Raji (cell line): Measurements from ENCODE around the gene CBFA2T3.

Source experiments
- POLR2A ChIP-seq: IDR thresholded peaks from 2 replicates; pipeline ENCODE4 v1.6.1; 2011; ENCODE audit warnings: low read depth, low read length, control low read depth; ENCODE audit not compliant: insufficient read depth

Gene CBFA2T3

DNA sequence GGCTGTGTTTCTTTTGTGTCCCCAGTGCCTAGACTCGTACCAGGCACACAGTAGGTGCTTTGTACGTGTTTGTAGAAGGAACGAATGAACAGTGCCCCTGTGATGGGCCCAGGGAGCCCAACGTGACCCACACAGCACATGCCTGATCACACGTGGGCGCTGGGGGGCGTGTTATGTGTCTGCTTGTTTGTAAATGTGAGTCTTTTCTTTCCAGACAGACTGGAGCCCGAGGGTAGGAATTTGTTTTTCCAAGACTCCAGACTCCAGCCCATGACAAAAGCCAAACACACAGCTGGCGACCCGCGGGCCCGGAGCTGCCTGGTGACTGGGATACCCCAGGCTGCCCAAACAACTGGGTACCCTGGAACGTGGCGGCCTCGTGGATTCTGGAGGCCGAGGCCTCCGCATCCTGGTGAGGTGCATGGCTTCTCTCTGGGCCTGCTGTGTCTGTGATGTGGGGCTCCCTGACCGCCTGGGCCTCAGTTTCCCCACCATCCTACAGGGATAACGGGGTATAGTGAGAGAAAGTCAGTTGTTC is 14.9 kb upstream of the CBFA2T3 start:
- TF ChIP-seq POLR2A = no peak

DNA sequence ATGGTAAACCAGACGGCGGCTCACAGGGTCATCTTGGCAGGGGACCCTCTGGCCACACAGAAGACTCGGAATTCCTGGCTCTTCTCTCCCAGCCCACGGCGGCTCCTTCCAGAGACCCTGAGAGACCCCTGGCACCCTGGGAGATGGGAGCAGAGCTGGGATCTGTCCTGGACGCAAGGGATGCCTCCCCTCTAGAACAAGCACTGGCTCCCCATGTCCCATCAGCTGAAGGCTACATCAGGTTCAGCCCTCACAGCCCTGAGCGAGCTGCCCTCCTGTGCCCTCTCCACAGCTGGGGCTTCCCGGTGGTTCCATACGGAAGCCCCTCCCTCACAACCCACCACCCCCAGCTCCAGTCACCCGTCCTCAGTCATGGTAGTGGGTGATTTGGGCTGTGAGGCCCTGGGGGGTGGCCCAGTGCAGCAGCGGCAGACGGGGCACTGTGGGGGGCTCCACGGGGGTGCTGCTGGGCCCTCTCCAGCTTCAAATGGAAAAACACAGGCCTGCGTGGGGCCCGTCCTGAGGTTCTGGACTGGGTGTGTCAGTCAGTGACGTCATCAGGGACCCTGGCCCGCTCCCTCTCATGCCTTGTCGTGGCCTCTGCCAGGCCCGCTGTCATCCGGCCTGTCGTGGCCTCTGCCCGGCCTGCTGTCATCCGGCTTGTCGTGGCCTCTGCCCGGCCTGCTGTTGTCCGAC is 13.0 kb upstream of the CBFA2T3 start:
- TF ChIP-seq POLR2A = no peak

DNA sequence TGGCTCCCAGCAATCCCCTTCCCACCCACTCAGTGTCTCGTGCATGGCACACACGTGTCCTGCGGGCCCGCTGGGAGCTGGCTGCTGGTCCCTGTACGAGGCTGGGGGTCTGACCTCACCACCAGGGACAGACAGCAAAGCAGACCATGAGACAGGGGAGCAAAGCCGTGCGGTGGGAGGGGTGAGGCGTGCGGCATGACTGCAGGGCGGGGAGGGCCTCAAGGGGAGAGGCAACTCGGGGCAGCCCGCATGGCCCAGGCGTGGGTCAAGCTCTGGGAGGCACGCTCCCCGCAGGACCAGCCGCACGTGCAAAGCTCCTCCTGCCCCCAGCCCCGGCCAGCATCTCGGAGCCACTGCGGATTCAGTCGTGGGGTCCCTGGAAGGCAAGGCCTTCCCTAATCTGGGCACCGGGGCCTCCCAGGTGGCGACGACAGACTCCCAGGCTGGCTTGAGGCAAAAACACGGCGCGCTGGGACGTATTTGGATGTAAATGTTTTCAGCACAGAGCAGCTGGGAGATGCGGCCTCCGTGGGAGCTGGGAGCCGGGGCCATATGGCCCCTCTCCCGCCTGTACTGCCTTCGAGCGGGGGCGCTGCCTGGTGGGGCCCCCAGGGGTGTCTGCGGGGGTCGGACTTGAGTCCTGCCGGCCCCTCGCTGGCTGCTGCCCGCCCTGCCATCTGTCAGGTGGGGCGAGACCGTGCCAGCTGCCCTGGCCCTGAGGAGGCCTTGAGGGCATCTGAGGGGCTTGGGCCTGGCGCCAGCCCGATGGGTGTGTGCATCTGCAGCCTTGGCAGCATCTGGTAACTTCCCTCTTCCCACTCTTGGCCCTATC is 12.2 kb upstream of the CBFA2T3 start:
- no peak for TF ChIP-seq POLR2A

DNA sequence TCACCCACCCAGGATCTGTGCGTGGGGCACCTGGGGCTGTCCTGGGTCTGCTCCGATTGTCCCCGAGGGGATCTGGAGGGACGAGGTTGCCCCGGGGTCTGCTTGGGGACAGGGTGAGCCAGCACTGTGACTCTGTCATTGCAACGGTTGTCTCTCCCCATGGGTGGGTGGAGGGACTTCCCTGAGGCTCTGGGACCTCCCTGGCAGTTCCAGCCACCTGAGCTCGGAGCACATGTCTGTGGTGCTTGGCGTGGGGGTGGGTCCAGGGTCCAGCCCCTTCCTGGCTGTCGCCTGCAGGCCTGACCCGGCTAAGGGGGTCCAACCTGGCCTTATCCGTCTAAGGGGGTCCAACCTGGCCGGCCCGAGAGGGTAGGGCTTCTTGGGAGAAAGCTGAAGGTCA is 8.5 kb upstream of the CBFA2T3 start:
- no peak for TF ChIP-seq POLR2A

DNA sequence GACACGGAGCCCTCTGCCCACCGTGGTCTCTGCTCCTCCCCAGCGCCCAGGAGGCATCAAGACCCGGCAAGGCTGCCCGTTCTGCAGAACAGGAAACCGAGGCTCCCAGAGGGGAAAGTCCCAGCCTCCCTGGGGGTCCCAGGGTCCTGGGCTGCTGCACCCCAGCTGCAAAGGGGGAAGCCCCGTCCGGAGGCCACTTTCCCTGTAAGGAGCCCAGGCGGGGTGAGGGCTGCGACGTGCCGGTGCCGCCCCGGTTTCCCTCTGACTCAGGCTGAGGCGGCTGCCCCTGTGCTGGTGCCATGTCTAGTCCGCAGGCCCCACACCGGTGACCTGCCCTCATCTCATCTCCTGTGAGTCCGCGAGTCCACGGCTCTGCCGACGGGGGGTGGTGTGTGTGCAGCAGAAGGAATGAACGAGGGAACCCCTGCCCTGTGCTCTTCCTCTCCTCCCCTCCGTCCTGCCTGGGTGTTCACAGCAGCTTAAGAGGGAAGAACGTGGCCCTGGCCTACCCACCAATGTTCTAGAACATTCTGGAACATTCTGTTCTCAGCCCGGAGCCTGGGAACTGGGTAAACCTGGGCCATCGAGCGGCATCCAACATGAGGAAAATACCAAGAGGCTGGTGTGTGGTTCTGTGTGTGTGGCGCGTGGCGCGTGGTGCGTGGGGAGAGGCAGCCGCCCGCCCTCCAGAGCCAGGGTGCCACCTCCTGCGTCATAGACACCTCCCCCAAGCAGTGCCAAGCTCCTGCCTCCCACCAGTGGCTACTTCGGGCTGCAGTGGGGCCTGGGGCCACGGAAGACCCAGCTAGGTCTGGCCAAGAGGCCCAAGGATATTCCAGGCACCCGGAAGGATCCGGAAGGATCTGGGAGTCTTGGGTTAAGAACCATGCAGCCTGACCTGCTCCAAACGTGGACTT is 7.0 kb upstream of the CBFA2T3 start:
- TF ChIP-seq POLR2A = no peak

DNA sequence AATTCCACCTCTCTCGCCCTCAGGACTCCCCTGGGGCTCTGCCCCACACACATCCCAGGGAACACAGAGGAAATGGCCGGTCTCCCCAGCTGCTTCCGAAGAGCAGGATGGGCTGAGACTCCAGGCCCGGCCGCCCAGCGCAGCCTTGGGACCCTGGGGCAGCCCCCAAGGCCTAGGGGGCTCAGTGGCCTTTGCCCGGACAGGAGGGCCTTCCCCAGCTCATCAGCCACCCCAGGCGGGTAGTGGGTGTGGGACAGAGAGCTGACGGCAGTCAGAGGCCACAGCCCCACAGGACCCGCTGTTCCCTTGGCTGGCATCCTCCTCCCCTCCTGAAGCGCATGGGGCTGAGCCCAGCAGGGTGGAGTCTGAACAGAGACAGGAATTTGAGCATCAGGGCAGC is 6.2 kb upstream of the CBFA2T3 start:
- no peak for TF ChIP-seq POLR2A

DNA sequence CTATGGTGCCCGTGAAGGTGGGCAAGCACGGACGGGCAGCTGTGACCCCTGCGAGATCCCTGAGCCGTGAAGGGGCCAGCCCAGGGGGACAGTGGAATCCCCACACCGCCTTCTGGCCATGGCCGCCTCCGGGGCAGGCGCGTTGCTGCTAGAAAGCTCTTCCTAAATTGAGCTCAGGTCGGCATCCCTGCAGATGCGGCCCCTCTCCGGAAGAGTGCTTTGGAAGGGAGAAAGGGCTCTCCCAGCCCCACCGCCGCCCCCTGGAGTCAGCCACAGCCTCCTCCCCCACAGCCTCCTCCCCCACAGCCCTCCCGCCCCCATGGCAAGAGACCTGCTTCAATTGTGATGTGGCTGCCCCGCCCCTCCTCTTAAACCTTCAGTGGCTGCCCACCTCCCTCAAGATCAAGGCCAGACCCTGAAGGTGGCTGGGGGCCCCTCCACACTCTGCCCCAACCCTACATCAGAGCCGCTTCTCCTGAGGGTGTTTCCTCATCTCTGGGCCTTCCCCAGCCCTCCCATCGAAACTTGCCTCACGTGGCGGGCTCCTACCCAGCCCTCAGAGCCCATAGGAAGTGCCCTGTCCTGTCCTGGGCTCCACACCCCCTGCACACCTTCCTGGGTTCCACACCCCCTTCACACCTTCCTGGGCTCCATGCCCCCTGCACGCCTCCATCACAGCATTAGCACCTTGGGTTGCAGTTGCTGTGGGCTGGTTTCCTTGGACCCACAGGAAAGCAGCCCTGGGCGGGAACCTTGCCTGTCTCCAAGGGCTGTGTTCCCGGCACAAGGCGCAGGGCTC is 5.5 kb upstream of the CBFA2T3 start:
- TF ChIP-seq POLR2A = no peak

DNA sequence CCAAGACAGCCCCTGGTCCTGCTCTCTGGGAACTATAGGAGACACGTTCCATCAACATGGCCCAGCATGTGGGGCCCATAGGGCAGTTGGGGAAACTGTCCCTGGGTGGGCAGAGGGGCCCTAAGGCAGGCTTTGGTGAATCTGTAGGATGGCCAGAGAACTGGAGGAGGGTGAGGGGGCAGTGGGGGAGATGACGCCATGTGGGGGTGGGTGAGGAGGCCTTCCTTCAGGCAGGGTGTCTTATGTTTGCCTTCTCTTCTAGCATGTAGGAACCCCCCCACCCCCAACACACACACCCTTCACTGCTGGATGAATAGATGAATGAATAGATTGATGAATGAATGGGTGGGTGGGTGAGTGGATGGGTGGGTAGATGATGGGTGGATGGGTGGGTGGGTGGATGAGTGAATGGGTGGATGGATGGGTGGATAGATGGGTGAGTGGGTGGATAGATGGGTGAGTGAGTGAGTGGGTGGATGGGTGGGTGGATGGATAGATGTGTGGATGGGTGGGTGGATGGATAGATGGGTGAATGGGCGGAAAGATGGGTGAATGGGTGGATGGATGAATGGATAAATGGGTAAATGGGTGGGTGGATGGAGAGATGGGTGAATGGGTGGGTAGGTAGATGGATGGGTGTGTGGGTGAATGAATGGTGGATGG is 2.5 kb upstream of the CBFA2T3 start:
- no peak for TF ChIP-seq POLR2A

DNA sequence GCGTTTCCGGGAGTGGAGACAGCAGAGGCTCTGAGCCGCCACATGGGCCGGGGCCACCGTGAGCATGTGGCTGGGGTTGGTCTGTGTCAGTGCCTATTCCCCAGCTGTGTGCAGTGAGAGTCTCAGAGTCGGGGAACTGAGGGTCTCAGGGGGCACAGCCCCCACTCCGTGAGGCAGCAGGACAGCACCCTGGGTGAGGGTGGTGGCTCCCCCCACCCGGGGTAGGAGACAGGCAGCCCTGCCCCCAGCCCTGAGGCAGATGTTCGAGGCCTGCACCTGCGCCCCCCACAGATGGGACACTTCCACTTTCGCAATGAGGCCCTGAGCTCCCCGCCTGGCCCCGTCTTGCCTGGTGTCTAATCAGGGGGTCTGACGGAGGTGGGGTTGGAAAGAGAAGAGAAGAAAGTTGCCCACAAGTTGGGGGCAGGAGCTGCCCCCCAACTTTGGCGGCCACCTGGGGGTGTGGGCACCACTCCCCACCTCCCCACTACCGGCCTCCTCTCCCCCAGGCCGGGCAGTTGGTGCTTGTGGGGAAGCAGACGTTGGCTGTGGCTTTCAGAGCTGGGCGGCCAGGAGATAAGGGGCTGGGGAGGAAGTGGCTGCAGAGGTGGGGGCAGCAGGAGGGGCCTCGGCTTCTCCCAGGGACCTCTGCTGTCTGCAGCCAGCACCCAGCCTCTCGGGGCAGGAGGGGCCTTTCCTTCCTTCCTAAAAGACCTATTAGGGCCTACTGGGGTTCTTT is 1.8 kb upstream of the CBFA2T3 start:
- TF ChIP-seq POLR2A = peak; percentile 68

DNA sequence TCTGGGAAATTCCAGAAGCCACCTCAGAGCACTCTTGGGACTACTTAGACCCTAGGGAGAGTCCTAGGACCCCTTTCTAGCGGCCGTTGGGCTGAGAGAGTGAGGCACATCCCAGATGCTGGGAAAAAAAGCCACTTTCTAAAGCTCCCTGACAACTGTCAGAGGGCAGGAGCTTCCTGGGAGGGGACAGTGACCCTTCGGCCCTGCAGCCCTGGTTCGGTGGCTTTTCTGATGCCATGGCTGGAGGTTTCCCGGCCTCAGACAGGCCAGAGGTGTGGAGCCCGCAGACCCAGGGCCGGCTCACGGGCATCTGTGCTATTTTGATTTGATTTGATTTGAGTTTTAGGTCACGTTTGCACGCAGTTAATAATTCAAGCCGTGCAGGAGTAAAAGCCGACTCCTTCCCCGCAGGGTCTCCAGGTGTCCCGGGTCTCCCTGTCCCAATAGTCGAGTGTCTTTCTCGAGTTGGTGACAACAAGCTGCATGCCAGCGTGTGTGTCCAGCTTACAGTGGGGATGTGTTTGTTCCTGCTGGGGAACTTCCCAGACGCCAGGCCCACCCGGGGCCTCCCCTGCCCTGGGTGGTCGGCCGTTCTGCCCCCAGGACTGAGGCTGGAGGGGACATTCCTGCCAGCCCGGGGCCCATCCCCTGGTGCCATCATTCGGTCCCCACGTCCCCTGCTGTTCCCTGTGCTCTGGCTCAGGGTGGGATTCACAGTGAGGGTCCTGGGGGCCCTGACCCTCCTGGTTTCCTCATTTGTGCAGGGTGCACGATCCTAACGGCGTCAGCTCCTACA is 1.0 kb upstream of the CBFA2T3 start:
- no peak for TF ChIP-seq POLR2A

DNA sequence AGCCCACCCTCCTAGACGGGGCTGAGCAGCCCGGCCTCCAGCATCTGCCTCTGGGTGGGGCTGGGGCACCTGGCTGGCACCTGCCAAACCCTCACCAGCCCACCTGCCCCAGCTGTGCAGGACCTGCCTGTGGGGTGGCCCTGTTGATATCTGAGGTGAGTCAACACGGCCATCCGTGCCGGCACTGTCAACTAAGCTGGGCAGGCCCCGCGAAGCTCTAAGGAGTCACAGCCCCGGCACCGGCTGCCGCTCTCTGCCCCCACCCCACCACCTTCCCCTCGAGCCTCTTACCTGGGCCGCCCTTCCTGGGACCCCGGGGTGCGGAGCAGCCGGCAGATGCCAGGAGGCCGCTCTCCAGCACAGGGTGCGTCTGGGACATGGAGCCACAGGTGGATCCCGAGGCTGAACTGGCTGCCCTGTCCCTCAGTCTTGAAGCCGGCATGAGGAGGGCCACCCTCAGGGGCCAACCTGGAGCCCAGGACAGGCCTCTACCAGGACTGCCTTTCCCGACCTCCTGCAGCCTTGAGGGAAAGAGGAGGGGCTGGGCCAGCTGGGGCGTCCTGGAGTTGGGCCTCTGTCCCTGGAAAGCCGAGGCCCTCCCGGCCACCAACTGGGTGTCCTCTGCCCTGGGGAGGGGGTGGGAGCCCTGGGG is 515 bp downstream of the CBFA2T3 start:
- no peak for TF ChIP-seq POLR2A

DNA sequence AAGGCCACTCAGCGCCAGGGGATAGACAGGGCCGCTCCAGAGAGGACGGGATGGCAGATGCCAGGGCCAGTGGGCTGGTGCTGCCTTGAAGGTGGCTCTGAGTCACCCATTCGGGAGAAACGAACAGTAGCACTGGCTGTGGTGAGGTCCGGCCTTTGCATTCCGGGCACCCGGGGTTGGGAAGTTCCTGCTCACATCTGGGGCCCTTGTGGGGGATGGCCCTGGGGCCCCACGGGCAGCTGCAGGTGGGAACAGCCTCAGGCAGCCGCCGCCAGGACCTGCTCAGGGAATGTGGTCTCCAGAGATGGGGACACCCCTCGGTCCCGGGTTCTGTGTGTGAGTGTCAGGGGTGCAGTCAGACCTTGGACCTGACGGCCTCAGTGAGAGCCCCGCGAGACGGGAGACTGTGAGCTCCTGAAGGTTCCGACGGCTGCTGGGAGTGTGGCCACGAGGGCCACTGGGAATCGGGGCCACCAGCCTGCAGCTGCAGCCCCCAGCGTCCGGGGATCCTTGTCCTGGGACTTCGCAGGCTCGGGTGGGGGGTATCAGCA is 1.4 kb downstream of the CBFA2T3 start:
- no peak for TF ChIP-seq POLR2A
